HL-60 (cell line): Measurements from ENCODE around the gene P2RX1.
"Not testable (repeated sequence)": the region's sequence is repeated elsewhere in the genome, so short reads cannot be mapped to it uniquely, and the experiment has no call there.

ENCODE experiments used
- DNase-seq, 2 experiments: peaks; one replicate each; pipeline ENCODE4 v3.0.0-alpha.2; 2010 to 2020; ENCODE audit warnings: low read depth in 1 of 2, low spot score in 1 of 2
- H3K27ac ChIP-seq: fragments of 250-450 bp; sonication (Bioruptor Pico); replicated peaks from 2 replicates; pipeline ENCODE4 v1.5.1; 2020; ENCODE audit warnings: mild to moderate bottlenecking, moderate library complexity
- H3K27me3 ChIP-seq: fragments of 250-450 bp; sonication (Bioruptor Pico); 2 replicates; pipeline ENCODE4 v1.5.1; 2021; ENCODE audit warnings: mild to moderate bottlenecking, moderate library complexity; ENCODE audit not compliant: insufficient read depth, poor library complexity, severe bottlenecking
- H3K4me3 ChIP-seq: replicated peaks from 2 replicates; pipeline ENCODE4 v1.5.1; 2011; ENCODE audit warnings: mild to moderate bottlenecking, control low read depth, low read length; ENCODE audit not compliant: insufficient read depth
- GABPA ChIP-seq: IDR thresholded peaks from 2 replicates; pipeline ENCODE4 v1.6.1; 2012; ENCODE audit warnings: low read depth
- POLR2AphosphoS5 ChIP-seq: IDR thresholded peaks from 2 replicates; pipeline ENCODE4 v1.6.1; 2012; ENCODE audit warnings: low read depth
- REST ChIP-seq: IDR thresholded peaks from 2 replicates; pipeline ENCODE4 v1.6.1; 2012; ENCODE audit warnings: low read depth; ENCODE audit not compliant: insufficient replicate concordance
- SPI1 ChIP-seq: IDR thresholded peaks from 2 replicates; pipeline ENCODE4 v1.6.1; 2012; ENCODE audit warnings: low read depth, mild to moderate bottlenecking, borderline replicate concordance
- TF ChIP-seq, protein P1 (sequence below): IDR thresholded peaks from one replicate; pipeline ENCODE4 v1.5.1; 2011; ENCODE audit warnings: low read length, control low read depth, inconsistent platforms; ENCODE audit not compliant: insufficient read depth

Gene P2RX1

GRCh38 chr17:3860939-3861700 is 55.1 kb downstream of the P2RX1 start:
- Histone ChIP-seq H3K4me3 (no peak overlapping the region), H3K27me3 (no peaks in the 10 kb centered on the region), H3K27ac (no peak overlapping the region)
- TF ChIP-seq, protein P1, sequence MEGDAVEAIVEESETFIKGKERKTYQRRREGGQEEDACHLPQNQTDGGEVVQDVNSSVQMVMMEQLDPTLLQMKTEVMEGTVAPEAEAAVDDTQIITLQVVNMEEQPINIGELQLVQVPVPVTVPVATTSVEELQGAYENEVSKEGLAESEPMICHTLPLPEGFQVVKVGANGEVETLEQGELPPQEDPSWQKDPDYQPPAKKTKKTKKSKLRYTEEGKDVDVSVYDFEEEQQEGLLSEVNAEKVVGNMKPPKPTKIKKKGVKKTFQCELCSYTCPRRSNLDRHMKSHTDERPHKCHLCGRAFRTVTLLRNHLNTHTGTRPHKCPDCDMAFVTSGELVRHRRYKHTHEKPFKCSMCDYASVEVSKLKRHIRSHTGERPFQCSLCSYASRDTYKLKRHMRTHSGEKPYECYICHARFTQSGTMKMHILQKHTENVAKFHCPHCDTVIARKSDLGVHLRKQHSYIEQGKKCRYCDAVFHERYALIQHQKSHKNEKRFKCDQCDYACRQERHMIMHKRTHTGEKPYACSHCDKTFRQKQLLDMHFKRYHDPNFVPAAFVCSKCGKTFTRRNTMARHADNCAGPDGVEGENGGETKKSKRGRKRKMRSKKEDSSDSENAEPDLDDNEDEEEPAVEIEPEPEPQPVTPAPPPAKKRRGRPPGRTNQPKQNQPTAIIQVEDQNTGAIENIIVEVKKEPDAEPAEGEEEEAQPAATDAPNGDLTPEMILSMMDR, result no peak
- TF ChIP-seq GABPA (no peak), SPI1 (no peak), REST (no peak), POLR2AphosphoS5 (no peak)
- DNase-seq, result no peak

DNA sequence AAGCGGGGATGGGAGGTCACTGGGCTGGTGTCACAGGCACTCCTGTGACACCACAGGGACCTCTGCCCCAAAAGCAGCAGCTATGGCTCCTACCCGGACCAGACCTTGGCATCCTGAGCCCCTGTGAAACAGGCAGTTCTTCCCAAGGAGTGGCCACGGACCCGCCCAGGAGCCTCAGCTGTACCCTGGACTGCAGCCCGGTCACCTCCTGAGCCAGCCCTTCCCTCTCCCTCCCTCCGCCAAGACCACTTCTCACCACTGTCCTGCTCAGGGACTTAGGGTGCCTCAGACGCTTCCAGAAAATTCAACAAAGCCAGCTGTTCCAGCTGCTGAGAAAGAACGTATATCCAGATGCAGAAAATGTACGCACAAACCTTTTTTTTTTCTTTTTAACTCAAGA is 56.3 kb downstream of the P2RX1 start:
- Histone ChIP-seq H3K27ac (no peak overlapping the region), H3K4me3 (no peak overlapping the region), H3K27me3 (no peaks in the 10 kb centered on the region)
- TF ChIP-seq POLR2AphosphoS5, result no peak
- DNase-seq, result no peak

- no peak for DNase-seq
- Histone ChIP-seq H3K27ac (no peak overlapping the region), H3K27me3 (no peaks in the 10 kb centered on the region), H3K4me3 (no peak overlapping the region)
- TF ChIP-seq REST (no peak), GABPA (no peak), SPI1 (no peak), POLR2AphosphoS5 (no peak)
- TF ChIP-seq, protein P1, result no peak
Observed at GRCh38 chr17:3857261-3858105, 58.8 kb downstream of the P2RX1 start.

DNA sequence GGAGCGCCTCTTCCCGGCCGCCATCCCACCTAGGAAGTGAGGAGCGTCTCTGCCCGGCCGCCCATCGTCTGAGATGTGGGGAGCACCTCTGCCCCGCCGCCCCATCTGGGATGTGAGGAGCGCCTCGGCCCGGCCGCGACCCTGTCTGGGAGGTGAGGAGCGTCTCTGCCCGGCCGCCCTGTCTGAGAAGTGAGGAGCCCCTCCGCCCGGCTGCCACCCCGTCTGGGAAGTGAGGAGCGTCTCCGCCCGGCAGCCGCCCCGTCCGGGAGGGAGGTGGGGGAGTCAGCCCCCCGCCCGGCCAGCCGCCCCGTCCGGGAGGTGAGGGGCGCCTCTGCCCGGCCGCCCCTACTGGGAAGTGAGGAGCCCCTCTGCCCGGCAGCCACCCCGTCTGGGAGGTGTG is 62.1 kb downstream of the P2RX1 start:
- not testable (repeated sequence) for H3K4me3 ChIP-seq, H3K27ac ChIP-seq, DNase-seq, H3K27me3 ChIP-seq
